ENCODE measurements around the gene SLC35F5.

Gene SLC35F5

GRCh38 chr2:113756355-113757137, at the start of gene SLC35F5:
Gene SLC35F5 (minus strand): TSS chr2:113756642. CDS start chr2:113756409, 233 bp downstream.
- in situ Hi-C loops (cut with HindIII; ENCODE audit: low sequenced_read_pairs): no loop called here
- peak within 1 kb of the TSS; percentile 94 for H3K4me3 ChIP-seq (ENCODE audit: low read depth, low read length)
- peak; percentile 70 for DNase-seq (ENCODE audit: low read depth)
- TF ChIP-seq CTCF (IDR thresholded peaks at IDR 0.05; ENCODE audit: low read depth, low read length, missing control alignments): no peak

- no peak for TF ChIP-seq CTCF (IDR thresholded peaks at IDR 0.05; ENCODE audit: low read depth, low read length, missing control alignments)
- no peak for DNase-seq (ENCODE audit: low read depth)
- H3K4me3 ChIP-seq (ENCODE audit: low read depth, low read length): no peak overlapping the region
- in situ Hi-C loops (cut with HindIII; ENCODE audit: low sequenced_read_pairs): no loop called here
Measured at GRCh38 chr2:113799375-113799774, 42.9 kb upstream of the SLC35F5 start.

- no peak overlapping the region for H3K4me3 ChIP-seq (ENCODE audit: low read depth, low read length)
- TF ChIP-seq CTCF (IDR thresholded peaks at IDR 0.05; ENCODE audit: low read depth, low read length, missing control alignments): no peak
- in situ Hi-C loops (cut with HindIII; ENCODE audit: low sequenced_read_pairs): no loop called here
- no peak for DNase-seq (ENCODE audit: low read depth)
Measured at GRCh38 chr2:113797237-113797636, 40.8 kb upstream of the SLC35F5 start.

- TF ChIP-seq CTCF (IDR thresholded peaks at IDR 0.05; ENCODE audit: low read depth, low read length, missing control alignments): no peak
- DNase-seq (ENCODE audit: low read depth): no peak
- no peak overlapping the region for H3K4me3 ChIP-seq (ENCODE audit: low read depth, low read length)
- in situ Hi-C loops (cut with HindIII; ENCODE audit: low sequenced_read_pairs): no loop called here
Measured at GRCh38 chr2:113796592-113797175, 40.2 kb upstream of the SLC35F5 start.

GRCh38 chr2:113795405-113795920, 39.0 kb upstream of the SLC35F5 start:
- H3K4me3 ChIP-seq (ENCODE audit: low read depth, low read length): no peak overlapping the region
- in situ Hi-C loops (cut with HindIII; ENCODE audit: low sequenced_read_pairs): no loop called here
- DNase-seq (ENCODE audit: low read depth): no peak
- no peak for TF ChIP-seq CTCF (IDR thresholded peaks at IDR 0.05; ENCODE audit: low read depth, low read length, missing control alignments)

GRCh38 chr2:113791697-113792590, 35.5 kb upstream of the SLC35F5 start:
- no peak for TF ChIP-seq CTCF (IDR thresholded peaks at IDR 0.05; ENCODE audit: low read depth, low read length, missing control alignments)
- in situ Hi-C loops (cut with HindIII; ENCODE audit: low sequenced_read_pairs): no loop called here
- DNase-seq (ENCODE audit: low read depth): peak; percentile 12
- no peak overlapping the region for H3K4me3 ChIP-seq (ENCODE audit: low read depth, low read length)

Data from astrocyte of the cerebellum (primary cell).